HT1080 (cell line): Measurements from ENCODE around the gene KIAA0232. TPM values are rescaled to one million over a fixed set of nuclear protein-coding genes. Genes with fewer than 3 reads are reported as not detected.
"Not testable (repeated sequence)": the region's sequence is repeated elsewhere in the genome, so short reads cannot be mapped to it uniquely, and the experiment has no call there.

Experiments
- DNase-seq: peaks from one replicate; pipeline ENCODE4 v3.0.0-alpha.2; 2015; ENCODE audit warnings: low read depth
- total RNA-seq: library from RNA; depleted of rRNA; stranded (reverse); fragments of >200 nt; shearing (Covaris generic); gene quantifications from 2 replicates; pipeline ENCODE4 v1.2.3, GENCODE V29; 2014

Gene KIAA0232
- total RNA-seq, 1 experiment from 2014 or later: 4.7 TPM

- DNase-seq: no peak
Measured at GRCh38 chr4:6806924-6807626, 24.5 kb downstream of the KIAA0232 start.

- no peak for DNase-seq
Measured at GRCh38 chr4:6808259-6808658, 25.7 kb downstream of the KIAA0232 start.

- no peak for DNase-seq
Measured at GRCh38 chr4:6811165-6811564, 28.6 kb downstream of the KIAA0232 start.

GRCh38 chr4:6812766-6813165 is 30.2 kb downstream of the KIAA0232 start:
- no peak for DNase-seq

GRCh38 chr4:6813725-6814124 is 31.2 kb downstream of the KIAA0232 start:
- no peak for DNase-seq

GRCh38 chr4:6815029-6815836 is 32.7 kb downstream of the KIAA0232 start:
- no peak for DNase-seq

GRCh38 chr4:6819295-6819694 is 36.8 kb downstream of the KIAA0232 start:
- DNase-seq: no peak

GRCh38 chr4:6820695-6821094 is 38.2 kb downstream of the KIAA0232 start:
- DNase-seq: no peak

- no peak for DNase-seq
Measured at GRCh38 chr4:6824071-6824470, 41.5 kb downstream of the KIAA0232 start.

- DNase-seq: no peak
Measured at GRCh38 chr4:6824772-6825402, 42.4 kb downstream of the KIAA0232 start.

- no peak for DNase-seq
Measured at GRCh38 chr4:6825403-6825802, 42.9 kb downstream of the KIAA0232 start.

GRCh38 chr4:6826781-6827508 is 44.4 kb downstream of the KIAA0232 start:
- no peak for DNase-seq

- no peak for DNase-seq
Measured at GRCh38 chr4:6829086-6829485, 46.6 kb downstream of the KIAA0232 start.

GRCh38 chr4:6834867-6835266 is 52.3 kb downstream of the KIAA0232 start:
- DNase-seq: peak; percentile 66

- not testable (repeated sequence) for DNase-seq
Measured at GRCh38 chr4:6835616-6836015, 53.1 kb downstream of the KIAA0232 start.

GRCh38 chr4:6837106-6837505 is 54.6 kb downstream of the KIAA0232 start:
- DNase-seq: not testable (repeated sequence)

GRCh38 chr4:6839579-6839978 is 57.1 kb downstream of the KIAA0232 start:
- no peak for DNase-seq

GRCh38 chr4:6840062-6840976 is 57.8 kb downstream of the KIAA0232 start:
- DNase-seq: peak; percentile 4

GRCh38 chr4:6845027-6845426 is 62.5 kb downstream of the KIAA0232 start:
- no peak for DNase-seq

GRCh38 chr4:6845574-6845973 is 63.0 kb downstream of the KIAA0232 start:
- DNase-seq: no peak
